ENCODE data around the gene RNASE13.

GRCh38 chr14:20998139-20998538, 36.5 kb downstream of the RNASE13 start:
- TF ChIP-seq TCF7L2 (IDR thresholded peaks at IDR 0.05; ENCODE audit: borderline replicate concordance, low read depth, low read length) (no peak), ZNF10 (tag by site-specific recombination; IDR thresholded peaks at IDR 0.05) (0 out of 2 replicates have a peak, but pooled peaks have one; percentile 18), ZNF530 (tag by site-specific recombination; IDR thresholded peaks at IDR 0.05; ENCODE audit: low read depth) (no peak), ZNF146 (tag by site-specific recombination; IDR thresholded peaks at IDR 0.05) (no peak)
- TF ChIP-seq, protein P1, sequence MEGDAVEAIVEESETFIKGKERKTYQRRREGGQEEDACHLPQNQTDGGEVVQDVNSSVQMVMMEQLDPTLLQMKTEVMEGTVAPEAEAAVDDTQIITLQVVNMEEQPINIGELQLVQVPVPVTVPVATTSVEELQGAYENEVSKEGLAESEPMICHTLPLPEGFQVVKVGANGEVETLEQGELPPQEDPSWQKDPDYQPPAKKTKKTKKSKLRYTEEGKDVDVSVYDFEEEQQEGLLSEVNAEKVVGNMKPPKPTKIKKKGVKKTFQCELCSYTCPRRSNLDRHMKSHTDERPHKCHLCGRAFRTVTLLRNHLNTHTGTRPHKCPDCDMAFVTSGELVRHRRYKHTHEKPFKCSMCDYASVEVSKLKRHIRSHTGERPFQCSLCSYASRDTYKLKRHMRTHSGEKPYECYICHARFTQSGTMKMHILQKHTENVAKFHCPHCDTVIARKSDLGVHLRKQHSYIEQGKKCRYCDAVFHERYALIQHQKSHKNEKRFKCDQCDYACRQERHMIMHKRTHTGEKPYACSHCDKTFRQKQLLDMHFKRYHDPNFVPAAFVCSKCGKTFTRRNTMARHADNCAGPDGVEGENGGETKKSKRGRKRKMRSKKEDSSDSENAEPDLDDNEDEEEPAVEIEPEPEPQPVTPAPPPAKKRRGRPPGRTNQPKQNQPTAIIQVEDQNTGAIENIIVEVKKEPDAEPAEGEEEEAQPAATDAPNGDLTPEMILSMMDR (tag by site-specific recombination; IDR thresholded peaks at IDR 0.05): no peak

All from HEK293 (cell line).